Activated T-helper 2 cell treated with anti-CD3 and anti-CD28 coated beads, Interferon-gamma antibody, Interleukin-2, Interleukin-4, amounts not matched to agents 10 μg/mL and 5 μg/mL and 100 μg/mL, durations not matched to agents 14 hours and 24 hours and 36 hours (primary cell): ENCODE results near the gene TMPRSS12. TPM values are rescaled to one million over a fixed set of nuclear protein-coding genes. Genes with fewer than 3 reads are reported as not detected.
"Not testable (repeated sequence)": the region's sequence is repeated elsewhere in the genome, so short reads cannot be mapped to it uniquely, and the experiment has no call there.

Experiments
- DNase-seq: peaks from one replicate; pipeline ENCODE4 v3.0.0; 2021; ENCODE audit warnings: low spot score
- H3K27ac Mint-ChIP-seq: one replicate; pipeline ENCODE4 v1.8.0; 2021; ENCODE audit warnings: mixed read lengths
- H3K27me3 Mint-ChIP-seq: one replicate; pipeline ENCODE4 v1.8.0; 2021; ENCODE audit warnings: low read depth, mixed read lengths
- H3K36me3 Mint-ChIP-seq: one replicate; pipeline ENCODE4 v1.8.0; 2021; ENCODE audit warnings: low read depth, mixed read lengths
- H3K4me1 Mint-ChIP-seq: one replicate; pipeline ENCODE4 v1.8.0; 2021; ENCODE audit warnings: low read depth, mixed read lengths
- H3K4me3 Mint-ChIP-seq: one replicate; pipeline ENCODE4 v1.8.0; 2021; ENCODE audit warnings: low read depth, mild to moderate bottlenecking, moderate library complexity, mixed read lengths
- H3K9me3 Mint-ChIP-seq: one replicate; pipeline ENCODE4 v1.8.0; 2021; ENCODE audit warnings: mixed read lengths
- intact Hi-C: fragments of 100-400 bp; cut with micrococcal nuclease; formaldehyde crosslinking; loops from one replicate; pipeline ENCODE4 v1.15.1; 2023
- total RNA-seq: library from RNA; stranded (reverse); gene quantifications from 2 replicates; pipeline ENCODE4 v1.2.3, GENCODE V29; 2022

Gene TMPRSS12
- total RNA-seq, 1 donor from 2014 or later: not detected

DNA sequence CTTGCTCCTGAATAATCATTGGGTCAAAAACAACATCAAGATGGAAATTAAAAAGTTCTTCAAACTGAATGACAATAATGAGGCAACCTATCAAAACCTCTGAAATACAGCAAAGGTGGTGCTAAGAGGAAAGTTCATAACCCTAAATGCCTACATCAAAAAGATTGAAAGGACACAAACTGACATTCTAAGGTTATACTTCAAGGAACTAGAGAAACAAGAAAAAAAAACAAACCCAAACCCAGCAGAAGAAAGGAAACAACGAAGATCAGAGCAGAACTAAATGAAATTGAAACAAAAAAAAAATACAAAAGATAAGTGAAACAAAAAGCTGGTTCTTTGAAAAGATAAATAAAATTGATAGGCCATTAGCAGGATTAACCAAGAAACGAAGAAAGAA, 26.2 kb downstream of the TMPRSS12 start:
- peaks cover 31% of the 10 kb centered on the region for H3K9me3 Mint-ChIP-seq
- DNase-seq, H3K27ac Mint-ChIP-seq, intact Hi-C loops, H3K4me1 Mint-ChIP-seq, H3K27me3 Mint-ChIP-seq, H3K4me3 Mint-ChIP-seq, H3K36me3 Mint-ChIP-seq: not testable (repeated sequence)

DNA sequence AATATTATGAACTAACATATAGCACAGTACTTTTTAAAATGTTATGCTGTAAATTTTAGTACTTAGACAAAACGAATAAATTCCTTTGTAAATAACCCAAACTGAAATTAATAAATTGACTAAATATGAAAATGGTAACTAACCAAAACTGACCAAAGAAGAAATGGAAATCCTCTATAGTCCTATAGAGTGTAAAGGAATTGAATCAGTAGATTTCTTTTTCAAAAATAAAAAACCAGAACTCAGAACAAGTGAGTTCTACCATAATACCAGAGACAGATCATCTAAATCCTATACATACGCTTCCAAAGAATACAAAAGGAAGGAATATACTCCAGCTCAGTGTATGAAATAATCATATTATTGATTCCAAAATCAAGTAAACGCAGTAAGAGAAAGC, 39.8 kb downstream of the TMPRSS12 start:
- Mint-ChIP-seq H3K27ac (no peak overlapping the region), H3K9me3 (peaks cover 9% of the 10 kb centered on the region), H3K4me1 (no peaks in the 10 kb centered on the region), H3K36me3 (no peaks in the 10 kb centered on the region), H3K27me3 (peaks cover 2% of the 10 kb centered on the region), H3K4me3 (no peak overlapping the region)
- DNase-seq: no peak
- intact Hi-C loops: no loop called here

DNA sequence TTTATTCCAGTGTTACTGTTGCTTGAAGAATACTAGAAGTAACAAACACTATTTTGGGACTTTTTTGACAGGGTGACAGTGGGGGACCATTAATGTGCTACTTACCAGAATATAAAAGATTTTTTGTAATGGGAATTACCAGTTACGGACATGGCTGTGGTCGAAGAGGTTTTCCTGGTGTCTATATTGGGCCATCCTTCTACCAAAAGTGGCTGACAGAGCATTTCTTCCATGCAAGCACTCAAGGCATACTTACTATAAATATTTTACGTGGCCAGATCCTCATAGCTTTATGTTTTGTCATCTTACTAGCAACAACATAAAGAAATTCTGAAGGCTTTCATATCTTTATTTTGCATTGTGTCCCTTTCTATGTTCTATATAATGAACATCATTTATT, 44.5 kb downstream of the TMPRSS12 start:
- Mint-ChIP-seq H3K36me3 (no peaks in the 10 kb centered on the region), H3K4me1 (no peaks in the 10 kb centered on the region), H3K4me3 (no peak overlapping the region), H3K27ac (no peak overlapping the region), H3K27me3 (no peaks in the 10 kb centered on the region), H3K9me3 (peaks cover 8% of the 10 kb centered on the region)
- no peak for DNase-seq
- intact Hi-C loops: no loop called here

DNA sequence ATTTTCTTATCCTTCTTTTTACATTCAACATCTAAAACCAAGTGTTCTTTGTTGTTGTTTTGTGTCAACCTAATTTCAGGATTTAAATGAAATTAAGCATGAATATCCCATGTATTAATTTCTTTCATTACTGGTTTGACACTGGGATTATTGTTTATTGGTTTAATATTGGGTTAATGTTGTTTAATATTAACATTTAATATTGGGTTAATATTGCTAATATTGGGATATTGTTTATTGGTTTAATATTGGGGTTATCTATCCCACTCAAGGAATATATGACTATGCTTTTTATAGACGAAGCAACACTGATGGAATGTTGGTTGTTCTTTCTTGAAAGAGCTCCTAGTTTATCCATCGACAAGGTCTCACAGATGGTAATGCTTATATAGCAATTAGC, 45.9 kb downstream of the TMPRSS12 start:
- Mint-ChIP-seq H3K27me3 (no peaks in the 10 kb centered on the region), H3K27ac (no peak overlapping the region), H3K9me3 (no peaks in the 10 kb centered on the region), H3K4me1 (no peaks in the 10 kb centered on the region), H3K4me3 (no peak overlapping the region), H3K36me3 (no peaks in the 10 kb centered on the region)
- no peak for DNase-seq
- intact Hi-C loops: no loop called here

DNA sequence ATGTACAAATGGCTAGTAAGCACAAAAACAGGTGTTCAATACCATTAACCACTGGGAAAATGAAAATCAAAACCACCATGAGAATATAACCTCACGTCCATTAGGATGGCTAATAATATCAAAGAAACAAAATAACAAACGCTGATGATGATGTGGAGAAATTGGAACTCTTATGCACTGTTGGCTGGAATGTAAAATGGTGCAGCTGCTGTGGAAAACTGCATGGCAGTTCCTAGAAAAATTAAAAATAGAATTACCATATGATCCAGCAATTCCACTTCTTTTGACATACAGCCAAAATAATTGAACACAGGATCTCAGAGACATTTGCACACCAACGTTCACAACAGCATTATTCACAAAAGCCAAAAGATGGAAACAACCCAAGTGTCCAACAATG, 51.5 kb downstream of the TMPRSS12 start:
- Mint-ChIP-seq H3K4me1 (no peaks in the 10 kb centered on the region), H3K4me3 (no peak overlapping the region), H3K36me3 (no peaks in the 10 kb centered on the region), H3K27me3 (peaks cover 3% of the 10 kb centered on the region), H3K9me3 (no peaks in the 10 kb centered on the region), H3K27ac (no peak overlapping the region)
- intact Hi-C loops: no loop called here
- DNase-seq: no peak

DNA sequence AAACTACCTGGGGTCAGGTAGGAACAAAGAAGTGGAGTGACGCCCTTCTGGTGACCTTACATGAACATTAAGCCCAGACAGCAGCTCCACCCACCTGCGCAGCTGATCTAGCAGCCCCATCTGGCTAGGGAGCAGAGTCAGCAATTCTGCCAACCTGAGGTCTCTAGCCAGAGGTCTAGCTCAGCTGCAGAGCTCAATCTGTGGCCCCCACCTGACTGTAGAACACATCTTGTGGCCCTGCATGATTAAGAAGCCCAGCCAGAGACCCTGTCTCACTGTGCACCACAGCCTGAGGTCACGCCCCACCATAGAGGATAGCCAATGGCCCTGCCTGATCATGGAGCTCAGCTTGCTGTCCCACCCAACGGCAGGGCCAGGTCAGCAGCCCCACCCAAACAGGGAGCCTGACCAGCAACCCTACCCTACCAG, 59.0 kb downstream of the TMPRSS12 start:
- Mint-ChIP-seq H3K27ac (no peak overlapping the region), H3K4me3 (no peak overlapping the region), H3K27me3 (no peaks in the 10 kb centered on the region), H3K36me3 (no peaks in the 10 kb centered on the region), H3K4me1 (no peaks in the 10 kb centered on the region), H3K9me3 (no peaks in the 10 kb centered on the region)
- DNase-seq: no peak
- intact Hi-C loops: no loop called here

DNA sequence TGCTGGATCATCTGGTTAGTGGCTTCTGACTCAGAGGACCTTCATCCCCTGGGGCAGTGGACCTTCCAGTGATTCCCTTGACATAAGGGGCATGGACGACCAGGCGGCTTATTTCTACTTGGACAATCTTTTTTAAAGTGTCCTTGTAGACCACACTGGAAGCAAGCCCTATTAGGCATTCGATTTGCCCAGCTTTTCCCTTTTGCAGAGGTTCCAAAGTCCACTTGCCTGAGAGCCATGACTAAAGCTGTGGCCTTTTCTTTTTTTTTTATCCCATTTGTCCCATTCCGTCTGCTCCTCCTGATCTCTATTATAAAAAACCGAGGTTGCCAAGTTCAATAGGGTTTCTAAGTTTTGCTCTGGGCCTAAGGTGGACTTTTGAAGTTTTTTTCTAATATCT, 65.8 kb downstream of the TMPRSS12 start:
- intact Hi-C loops, H3K36me3 Mint-ChIP-seq, H3K4me1 Mint-ChIP-seq, H3K27ac Mint-ChIP-seq, DNase-seq, H3K4me3 Mint-ChIP-seq, H3K27me3 Mint-ChIP-seq: not testable (repeated sequence)
- peaks cover 16% of the 10 kb centered on the region for H3K9me3 Mint-ChIP-seq

DNA sequence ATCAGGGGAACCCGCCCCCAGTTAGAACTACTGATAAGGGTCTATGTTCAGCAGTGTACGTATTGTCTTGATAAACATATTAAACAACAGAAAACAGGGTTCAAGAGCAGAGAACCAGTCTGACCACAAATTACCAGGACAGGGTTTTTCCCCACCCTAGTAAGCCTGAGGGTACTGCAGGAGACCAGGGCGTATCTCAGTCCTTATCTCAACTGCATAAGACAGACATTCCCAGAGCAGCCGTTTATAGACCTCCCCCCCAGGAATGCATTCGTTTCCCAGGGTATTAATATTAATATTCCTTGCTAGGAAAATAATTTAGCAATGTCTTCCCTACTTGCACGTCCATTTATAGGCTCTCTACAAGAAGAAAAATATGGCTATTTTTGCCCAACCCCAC, 69.6 kb downstream of the TMPRSS12 start:
- intact Hi-C loops: not testable (repeated sequence)

DNA sequence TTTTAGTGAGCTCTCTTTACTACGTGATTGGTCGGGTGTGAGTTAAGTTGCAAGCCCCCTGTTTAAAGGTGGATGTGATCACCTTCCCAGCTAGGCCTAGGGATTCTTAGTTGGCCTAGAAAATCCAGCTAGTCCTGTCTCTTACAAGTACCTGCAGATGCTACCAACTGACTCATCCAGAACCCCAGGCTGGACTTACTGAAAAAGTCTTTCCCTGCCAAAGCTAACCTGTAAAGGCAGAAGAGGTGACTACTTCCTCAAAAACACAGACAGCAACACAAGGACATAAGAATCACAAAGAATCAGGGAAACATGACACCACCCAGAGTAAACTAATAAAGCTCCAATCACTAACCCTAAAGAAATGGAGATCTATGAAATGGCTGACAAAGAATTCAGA, 70.5 kb downstream of the TMPRSS12 start:
- intact Hi-C loops: no loop called here
- H3K4me3 Mint-ChIP-seq: no peak overlapping the region
- H3K4me1 Mint-ChIP-seq: peaks cover under 1% of the 10 kb centered on the region
- no peak overlapping the region for H3K27ac Mint-ChIP-seq
- H3K36me3 Mint-ChIP-seq: peaks cover 2% of the 10 kb centered on the region
- DNase-seq: no peak
- no peaks in the 10 kb centered on the region for H3K27me3 Mint-ChIP-seq
- peaks cover 48% of the 10 kb centered on the region for H3K9me3 Mint-ChIP-seq

More for the DNA sequence above, 69.6 kb downstream of the TMPRSS12 start:
- H3K27me3 Mint-ChIP-seq, H3K4me1 Mint-ChIP-seq, H3K4me3 Mint-ChIP-seq, DNase-seq, H3K36me3 Mint-ChIP-seq, H3K27ac Mint-ChIP-seq: not testable (repeated sequence)
- H3K9me3 Mint-ChIP-seq: peaks cover 39% of the 10 kb centered on the region

DNA sequence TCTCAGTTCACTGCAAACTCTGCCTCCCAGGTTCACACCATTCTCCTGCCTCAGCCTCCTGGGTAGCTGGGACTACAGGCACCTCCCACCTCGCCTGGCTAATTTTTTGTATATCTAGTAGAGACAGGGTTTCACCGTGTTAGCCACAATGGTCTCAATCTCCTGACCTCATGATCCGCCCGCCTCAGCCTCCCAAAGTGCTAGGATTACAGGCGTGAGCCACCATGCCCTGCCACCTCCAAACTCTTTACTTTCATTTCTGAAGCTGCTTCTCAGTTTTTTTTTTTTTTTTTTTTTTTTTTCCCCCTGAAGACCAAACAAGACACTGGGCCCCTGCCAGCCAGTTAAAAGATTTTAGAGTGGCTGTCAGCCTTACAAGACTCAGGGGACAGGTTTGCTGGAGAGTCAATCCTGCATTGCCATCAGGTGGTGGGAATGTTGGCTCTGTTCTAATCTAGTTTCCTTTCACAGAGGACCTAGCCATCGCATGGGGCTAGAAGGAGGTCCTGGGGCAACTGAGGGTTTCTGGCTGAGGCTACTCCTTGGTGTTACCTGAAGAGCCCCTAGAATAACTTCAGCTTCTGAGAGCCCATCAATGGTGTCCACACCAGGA, 72.3 kb downstream of the TMPRSS12 start:
- Mint-ChIP-seq H3K27ac (no peak overlapping the region), H3K4me1 (peaks cover 8% of the 10 kb centered on the region), H3K36me3 (peaks cover 2% of the 10 kb centered on the region), H3K9me3 (peaks cover 48% of the 10 kb centered on the region), H3K27me3 (no peaks in the 10 kb centered on the region), H3K4me3 (no peak overlapping the region)
- no peak for DNase-seq
- intact Hi-C loops: no loop called here

DNA sequence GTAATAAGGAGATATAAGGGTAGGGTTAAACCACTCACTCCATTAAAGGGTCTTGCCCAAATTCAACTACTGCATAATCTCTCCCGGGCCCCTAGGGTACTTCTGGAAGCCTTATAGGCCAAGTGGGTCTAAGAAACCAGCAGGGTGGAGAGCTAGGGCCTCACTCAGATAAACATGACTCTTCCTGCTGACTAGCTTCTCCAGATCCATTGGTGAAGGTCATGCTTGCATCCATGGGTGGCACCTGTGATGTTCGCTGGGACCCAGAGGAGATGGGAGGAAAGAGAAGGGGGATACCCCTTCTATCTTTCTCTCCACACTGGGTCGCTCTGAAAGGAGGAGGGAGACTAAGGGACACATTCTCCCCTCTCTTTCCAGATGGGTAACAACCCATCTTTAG, 73.6 kb downstream of the TMPRSS12 start:
- H3K27me3 Mint-ChIP-seq: no peaks in the 10 kb centered on the region

DNA sequence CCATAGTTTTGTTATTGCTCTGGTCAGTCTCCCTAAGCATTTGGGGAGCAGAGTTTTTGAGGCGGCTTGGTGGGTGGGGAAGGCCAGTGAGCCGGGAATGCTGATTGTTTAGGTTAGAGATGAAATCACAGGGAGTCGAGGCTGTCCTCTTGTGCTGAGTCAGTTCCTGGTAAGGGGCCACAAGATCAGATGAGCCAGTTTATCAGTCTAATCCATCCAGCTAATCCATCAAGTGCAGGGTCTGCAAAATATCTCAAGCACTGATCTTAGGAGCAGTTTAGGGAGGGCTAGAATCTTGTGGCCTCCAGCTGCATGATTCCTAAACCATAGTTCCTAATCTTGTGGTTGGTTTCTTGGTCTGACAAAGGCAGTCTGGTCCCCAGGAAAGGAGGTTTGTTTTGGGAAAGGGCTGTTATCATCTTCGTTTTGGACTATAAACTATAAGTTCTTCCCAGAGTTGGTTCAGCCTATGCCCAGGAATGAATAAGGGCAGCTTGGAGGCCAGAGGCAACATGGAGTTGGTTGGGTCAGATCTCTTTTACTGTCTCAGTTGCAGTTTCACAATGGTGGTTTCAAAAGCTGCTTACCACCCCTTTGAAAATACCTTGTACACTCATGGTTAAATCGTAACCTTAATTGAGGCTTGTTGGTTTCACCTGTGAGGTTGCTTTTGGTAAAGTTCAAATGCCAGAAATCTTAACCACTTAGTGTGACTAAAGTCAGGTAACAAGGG, 76.0 kb downstream of the TMPRSS12 start:
- Mint-ChIP-seq H3K36me3 (no peaks in the 10 kb centered on the region), H3K27ac (no peak overlapping the region), H3K4me1 (peaks cover 13% of the 10 kb centered on the region), H3K4me3 (no peak overlapping the region), H3K27me3 (no peaks in the 10 kb centered on the region), H3K9me3 (peaks cover 29% of the 10 kb centered on the region)
- intact Hi-C loops: no loop called here
- DNase-seq: no peak

More for the DNA sequence above, 73.6 kb downstream of the TMPRSS12 start:
- Mint-ChIP-seq H3K9me3 (peaks cover 48% of the 10 kb centered on the region), H3K4me3 (no peak overlapping the region), H3K27ac (no peak overlapping the region), H3K4me1 (peaks cover 8% of the 10 kb centered on the region), H3K36me3 (peaks cover 2% of the 10 kb centered on the region)
- DNase-seq: no peak
- intact Hi-C loops: no loop called here

DNA sequence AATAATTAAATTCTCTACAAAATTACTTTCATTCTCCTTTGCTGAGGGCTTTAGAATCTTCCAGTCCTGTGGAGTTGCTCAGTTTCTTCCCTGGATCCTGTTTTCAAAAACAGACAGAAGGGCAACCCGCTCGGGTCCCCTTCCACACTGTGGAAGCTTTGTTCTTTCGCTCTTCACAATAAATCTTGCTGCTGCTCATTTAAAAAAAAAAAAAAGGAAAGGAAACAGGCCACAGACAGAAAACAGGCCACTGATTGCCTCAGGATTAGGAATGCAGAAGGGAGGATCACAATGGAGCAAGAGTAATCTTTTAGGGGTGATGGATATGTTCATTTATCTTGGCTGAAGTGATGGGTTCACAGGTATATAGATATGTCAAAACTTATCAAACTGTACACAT, 80.1 kb downstream of the TMPRSS12 start:
- Mint-ChIP-seq H3K36me3 (no peaks in the 10 kb centered on the region), H3K27ac (no peak overlapping the region), H3K4me3 (no peak overlapping the region), H3K4me1 (peaks cover 31% of the 10 kb centered on the region), H3K27me3 (no peaks in the 10 kb centered on the region), H3K9me3 (peaks cover 4% of the 10 kb centered on the region)
- DNase-seq: no peak
- intact Hi-C loops: no loop called here
